ENCODE data around the gene TNNT1.

Gene TNNT1

DNA sequence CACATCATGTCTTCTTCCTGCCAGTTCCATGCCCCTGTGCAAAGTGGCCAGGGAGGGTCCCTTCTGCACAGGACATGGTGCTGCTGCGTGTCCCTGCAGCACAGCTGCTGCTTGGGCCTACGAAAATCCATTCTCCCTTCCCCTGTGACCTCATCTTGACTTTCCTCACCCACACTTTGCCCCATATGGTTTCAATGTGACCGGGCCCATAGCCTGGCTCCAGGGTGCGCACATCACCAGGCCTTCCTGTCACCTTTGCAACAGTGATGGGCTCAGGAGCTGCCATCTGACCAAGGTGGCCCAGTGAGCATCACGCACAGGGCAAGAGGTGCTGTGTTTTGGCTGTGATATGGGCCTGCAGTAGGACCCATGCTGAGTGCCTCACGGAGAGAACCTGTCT, 42.4 kb downstream of the TNNT1 start:
- no peak for DNase-seq

DNA sequence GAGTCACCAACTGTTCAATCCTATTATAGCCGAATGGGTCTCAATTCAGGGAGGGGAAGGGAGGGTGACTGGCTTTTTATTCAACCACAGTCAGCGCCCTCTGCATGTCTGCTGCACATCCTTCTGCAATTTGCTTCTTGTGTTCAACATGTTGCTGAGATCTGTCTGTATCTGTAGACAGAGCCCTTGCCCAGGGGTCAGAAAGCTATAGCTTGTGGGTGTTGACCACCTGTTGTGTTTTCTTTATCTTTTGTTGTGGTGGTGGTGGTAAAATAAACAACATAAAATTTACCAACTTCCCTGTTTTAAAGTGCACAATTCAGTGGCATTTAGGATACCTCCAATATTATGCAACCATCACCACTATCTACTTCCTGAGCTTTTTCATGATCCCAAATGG, 43.8 kb downstream of the TNNT1 start:
- no peak for DNase-seq

DNA sequence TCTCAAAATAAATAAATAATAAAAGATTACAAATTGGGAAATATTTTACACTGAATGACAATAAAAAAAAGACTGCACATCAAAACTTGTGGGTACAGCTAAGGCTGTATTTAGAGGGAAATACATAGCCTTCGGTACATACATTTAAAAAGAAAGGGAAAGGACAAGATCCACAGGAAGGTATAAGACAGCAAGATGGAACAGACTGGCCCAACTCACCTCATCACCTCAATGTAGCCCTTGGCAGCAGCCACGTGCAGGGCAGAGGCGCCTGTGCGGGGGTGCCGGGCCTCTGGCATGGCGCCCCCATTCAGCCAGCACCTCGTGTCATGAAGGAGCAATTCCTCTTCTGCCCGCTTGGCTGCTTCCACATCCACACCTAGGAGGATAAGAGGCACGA, 45.8 kb downstream of the TNNT1 start:
- DNase-seq = no peak

DNA sequence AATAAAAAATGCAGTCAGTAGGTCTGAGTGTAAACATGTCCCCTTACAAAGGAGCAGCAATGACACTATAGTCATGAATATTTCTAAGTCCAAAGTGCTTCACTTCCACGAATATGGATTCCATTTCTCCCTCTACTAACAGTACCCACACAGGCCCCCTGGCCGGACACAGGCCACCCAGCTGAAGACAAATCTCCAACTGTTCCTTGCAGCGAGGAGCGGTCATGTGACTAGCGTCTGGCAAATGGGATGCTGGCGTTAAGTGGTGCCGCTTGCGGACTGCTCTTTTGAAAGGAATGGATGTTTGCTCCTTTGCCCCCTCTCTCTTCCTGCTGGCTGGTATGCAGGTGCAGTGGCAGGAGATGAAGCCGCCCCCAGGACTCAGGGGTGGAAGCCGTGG, 47.7 kb downstream of the TNNT1 start:
- DNase-seq = no peak

DNA sequence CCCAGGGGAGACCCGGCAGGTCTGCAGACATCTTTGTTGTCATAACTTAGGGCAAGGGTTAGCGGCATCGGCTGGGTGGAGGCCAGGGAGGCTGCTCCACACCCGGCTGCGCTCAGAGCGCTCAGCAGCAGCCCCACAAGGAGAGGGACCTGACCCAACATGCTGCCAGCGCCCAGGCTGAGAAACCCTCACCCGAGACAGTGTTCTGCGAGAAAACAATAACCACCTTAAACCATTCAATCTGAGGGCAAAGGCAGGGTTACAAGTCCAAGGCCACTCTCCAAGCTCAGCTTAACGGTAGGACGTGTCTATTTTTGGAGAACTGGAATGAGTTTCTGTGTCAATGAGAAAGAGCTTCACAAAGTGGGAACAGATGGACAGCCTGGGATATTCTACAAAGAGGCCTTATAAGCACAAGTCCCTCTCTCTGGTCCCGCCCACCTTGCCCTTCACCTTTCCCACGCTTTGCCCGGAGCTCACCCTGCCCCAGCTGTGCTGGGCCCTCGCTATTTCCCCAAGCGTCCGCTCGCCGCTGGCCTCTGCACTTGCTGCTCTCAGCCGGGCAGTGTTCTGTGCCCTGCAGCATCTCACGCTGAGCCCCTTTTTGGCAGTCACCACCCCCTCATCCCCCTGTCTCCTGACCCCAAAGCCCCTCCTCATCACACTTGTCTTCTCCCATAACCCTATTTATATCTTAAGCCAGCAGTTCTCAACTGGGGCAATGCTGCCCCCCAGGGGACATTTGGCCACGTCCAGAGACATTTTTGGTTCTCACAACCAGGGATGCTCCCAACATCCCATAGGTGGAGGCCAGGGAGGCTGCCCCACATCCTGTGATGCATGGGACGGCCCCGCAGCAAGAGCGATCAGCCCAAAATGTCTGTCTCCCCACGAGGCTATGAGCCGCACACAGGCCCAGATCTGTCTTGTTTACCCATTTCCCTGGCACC, 49.2 kb downstream of the TNNT1 start:
- no peak for DNase-seq

DNA sequence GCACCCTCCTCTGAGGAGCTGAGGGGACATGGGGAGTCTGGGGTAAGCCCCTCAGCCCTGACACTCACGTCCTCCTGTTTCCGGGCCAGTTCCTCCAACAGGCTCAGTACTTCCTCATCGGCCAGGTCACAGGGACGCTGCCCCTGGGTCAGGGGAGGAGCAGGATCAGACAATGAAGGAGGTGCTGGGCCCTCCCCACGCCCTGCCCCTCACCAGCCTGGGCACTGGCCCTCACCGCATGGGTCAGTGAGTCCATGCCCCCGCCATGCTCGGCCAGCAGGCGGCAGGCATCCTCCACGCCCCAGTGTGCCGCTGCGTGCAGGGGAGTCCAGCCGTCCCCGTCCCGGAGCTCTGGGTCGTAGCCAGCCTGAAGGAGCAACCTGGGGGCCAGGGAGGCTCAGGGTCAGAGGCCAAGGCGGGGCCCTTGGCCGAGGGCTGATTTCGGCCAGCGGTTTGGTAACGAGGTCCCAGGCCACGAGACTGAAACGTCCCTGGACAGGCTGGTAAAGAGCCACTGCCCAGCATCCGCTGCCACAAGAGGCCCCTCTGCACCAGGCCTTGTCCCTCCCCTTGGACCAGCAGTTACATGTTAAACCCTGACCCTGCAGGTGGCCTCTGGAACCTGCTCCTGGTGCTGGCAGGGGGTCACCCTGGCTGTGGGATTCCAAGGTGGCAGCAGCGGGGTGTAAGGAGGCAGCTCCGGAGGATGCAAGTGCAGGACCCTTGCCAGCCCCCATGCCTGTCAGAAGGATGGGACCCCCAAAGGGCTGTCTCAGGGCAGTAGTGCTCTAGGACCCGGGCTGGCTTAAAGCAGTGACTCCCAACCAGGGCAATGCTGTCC, 50.1 kb downstream of the TNNT1 start:
- no peak for DNase-seq

DNA sequence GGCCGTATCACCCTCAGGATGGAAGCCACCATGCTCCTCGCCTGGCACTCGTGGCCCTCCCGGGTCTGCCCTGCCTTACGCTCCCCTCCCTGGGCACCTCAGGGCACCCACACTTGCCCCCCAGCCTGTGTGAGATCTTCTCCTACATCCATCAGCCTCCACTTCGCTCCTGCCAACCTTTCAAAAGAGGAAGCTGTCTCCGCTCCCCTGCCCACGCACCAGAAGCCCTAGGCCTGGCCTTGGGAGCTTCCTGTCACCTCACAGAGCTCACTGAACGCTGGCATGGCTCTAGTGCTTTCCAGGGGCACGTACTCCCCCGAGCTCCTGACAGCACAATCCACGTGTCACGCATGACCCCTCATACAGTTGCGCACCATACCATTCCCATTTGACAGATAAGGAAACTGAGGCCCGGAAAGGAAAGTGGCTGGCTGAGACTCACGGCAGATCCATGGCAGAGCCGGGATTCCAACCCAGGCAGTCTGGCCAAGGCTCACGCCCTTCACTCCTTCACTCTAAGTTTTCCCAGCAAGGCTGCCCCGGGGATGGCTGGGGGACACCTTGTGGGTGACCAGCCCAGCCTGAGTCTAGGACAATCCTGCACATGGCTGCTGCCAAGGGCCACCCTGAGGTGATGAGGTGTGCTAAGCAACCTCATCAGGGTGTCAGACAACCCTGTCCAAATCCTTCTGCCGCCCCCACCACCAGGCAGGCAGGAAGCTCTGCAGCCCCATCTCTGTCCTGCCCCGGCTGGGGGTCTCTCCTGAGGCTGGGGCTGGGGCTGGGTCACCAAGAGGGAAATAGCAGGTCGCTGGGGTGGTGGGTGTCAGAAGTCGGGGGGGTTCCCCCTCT, 50.9 kb downstream of the TNNT1 start:
- DNase-seq = no peak

DNA sequence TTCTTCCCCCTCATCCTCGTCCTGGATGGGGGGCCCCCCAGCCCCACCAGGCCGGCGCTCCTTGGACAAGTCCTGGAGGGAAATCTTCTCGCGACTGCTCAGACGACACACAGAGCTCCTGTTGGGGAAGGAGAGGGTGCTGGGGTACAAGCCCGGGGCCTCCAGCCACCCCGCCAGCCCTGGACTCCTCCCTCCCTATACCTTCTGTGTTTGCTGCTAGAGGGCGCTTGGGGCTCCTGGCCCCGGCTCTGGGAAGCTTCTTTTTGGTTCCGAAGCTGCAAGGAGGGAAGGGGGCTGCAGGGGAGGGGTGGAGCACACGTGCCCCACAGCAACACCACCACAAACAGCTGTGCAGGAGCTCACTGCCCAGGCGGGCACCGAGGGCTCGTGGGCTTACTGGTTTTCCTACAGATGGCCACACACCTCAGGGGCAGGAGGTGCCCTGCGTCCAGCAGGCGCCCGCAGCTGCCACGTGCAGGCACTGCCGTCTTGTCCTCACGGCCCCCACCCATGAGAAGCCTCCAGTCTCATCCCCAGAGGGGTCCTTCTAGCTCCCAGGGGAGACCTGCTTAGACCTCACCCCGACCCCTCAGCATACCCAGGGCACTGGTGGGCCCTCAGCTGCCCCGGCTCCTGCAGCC, 52.8 kb downstream of the TNNT1 start:
- DNase-seq = no peak

DNA sequence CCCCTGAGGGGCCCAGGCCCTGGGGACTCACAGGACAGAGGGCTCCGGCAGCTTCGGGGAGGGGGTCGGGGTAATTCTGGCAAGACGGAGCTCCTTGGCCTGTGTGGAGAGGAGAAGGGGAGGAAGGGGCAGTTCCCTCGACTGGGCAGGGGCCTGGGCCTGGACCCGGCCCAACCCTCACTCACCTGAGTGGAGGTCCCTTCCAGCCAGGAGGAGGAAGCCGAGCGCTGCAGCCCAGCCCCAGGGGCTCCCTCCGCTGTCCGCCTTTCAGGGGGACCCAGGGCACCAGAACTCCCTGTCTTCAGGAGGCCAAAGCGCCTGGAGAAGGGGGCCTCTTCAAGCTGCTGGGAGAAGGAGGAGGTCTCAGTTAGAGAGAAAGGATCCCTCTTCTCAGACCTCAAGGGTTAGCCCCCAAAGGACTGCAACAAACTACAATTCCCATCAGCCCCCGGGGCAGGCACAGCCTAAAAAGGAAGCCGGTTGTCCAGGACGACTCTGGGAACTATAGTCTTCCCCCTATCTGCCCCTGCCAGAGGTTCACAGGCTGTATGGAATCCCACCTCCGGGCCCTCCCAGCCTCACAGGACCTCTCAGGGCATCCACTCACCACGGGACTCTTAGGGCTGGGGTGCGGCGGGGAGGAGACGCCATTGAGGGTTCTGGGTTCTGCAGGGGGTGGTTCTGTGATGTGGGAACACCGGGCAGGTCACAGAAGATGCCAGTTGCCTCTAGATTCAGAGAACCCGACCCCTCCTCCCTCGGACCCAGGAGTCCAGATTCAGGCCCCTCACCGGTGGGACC, 53.5 kb downstream of the TNNT1 start:
- DNase-seq = no peak

DNA sequence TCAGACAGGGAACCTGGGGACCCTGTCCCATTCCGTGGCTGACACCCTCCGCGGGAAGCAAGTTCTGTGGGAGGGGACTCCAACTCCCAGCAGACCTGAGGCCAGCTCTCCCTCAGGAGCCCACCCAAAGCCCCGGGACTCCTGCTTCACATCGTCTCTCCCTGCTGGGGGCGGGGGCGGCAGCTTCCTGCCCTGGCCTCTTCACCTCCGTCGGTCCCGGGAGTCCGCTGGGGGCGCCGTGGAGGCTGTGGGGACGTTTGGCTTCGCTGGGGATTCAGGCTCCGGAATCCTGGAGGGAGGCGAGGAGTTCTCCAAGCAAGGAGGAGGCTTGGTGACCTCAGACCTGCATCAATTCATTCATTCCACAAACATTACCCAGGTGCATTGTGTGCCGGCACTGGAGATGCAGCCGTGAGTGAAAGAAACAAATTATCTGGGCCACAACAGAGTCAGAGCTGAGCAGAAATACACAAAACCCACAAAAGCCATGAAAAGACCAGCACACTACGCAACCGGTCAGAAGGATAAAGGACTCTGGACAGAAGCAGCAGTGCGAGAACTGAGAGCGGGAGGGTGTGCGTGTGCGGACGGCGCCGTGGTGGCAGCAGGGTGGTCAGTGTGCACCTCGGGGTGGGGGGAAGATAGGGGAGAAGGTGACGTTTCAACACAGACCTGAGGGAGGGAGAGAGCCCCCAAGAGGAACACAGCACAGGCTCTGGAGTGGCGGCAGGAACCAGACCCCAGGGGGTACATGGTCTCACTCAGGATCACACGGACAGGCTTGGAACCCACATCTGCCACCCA, 54.3 kb downstream of the TNNT1 start:
- DNase-seq = no peak

DNA sequence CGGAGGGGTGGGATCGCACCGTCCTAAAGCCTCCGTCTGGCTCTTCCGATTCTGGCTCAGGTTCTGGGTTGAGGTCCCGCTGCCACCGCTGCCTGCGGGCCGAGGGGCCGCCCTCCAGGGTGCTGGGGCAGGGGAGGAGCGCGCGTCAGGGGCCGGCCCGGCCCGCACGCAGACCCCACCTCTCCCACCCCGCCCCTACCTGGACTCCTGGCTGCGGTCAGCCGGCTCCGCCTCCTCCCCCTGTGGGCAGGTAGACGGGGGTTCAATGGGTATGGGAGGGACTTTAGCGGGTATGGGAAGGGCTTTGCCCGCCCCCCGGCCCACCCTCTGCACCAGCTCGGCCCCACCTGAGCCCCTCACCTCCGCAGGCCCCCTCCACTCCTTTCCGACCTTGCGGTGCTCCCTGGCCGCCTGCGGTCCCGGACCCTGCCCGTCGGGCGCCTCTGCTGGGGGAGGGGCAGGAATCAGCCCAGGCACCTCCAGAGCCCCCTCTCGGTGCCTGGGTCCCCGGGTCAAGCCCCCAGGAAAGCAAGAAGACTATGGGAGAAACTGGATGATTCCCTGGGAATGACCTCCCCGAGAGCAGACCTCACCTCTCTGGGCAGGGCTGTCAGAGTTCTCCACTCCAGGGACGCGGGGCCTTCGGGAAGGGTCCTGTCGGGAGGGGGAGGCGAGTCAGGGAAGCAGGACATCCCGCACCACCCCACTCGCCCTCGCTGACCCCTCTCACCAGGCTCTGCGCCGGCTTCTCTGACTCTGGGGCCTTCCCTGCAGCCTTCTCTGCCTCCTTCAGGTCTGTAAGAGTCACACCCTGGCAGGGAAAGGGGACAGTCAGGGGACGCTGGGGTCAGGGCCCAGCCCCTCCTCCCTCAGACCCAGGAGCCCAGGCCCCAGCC, 56.3 kb downstream of the TNNT1 start:
- DNase-seq = no peak

DNA sequence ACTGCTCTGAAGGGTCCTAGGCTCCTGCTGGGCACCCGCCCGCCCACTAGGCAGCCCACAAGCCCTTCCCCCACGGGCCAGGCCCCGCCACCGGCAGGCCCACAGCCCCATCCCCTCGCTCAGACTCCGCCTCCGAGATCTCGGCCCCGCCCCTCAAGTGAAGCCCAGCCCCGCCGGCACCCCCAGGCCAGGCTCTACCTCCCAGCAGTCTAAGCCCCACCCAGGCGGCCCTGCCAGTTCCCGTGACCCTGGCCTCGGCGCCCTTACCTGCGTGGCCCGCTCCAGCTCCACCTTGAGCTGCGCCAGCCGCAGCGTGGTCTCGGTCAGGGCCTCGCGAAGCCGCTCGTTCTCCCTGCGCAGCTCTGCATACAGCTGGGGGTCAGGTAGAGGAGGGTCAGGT, 57.1 kb downstream of the TNNT1 start:
- DNase-seq = no peak

DNA sequence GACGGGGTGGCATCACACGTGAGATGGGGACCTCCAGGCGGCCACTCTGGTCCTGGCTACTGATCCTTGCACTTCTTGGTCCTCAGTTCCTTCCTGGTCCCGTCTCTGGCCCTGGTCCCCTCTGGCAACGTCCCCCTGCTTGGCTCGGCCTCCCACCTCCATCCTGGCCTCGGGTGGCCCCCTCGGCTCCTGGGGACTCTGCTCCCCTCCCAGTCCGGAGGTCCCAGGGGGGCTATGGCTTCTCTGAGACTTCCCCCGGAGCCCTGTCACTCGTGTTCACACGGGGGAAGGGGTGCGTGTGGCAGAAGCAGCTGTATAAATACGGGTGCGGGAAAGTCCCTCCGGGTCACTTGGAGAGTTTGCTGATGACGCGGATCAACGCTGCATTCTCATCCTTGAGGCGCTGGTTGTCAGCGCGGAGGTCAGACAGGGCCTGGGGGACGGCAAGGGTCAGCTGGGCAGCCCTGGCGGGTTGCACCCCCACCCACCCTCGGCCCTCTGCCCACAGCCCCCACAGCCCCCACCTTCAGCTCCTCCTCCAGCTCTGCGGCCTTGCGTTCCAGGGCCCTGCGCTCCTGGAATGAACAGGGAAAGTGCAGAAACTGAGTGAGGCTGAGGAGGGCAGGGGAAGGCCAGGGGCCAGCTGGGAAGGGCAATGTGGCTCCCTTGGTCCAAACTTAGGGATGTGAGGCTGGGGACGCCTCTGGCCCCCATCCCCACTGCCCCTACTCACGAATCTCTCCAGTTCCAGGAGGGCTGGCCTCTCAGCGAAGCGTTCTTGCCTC, 57.7 kb downstream of the TNNT1 start:
- DNase-seq = no peak

DNA sequence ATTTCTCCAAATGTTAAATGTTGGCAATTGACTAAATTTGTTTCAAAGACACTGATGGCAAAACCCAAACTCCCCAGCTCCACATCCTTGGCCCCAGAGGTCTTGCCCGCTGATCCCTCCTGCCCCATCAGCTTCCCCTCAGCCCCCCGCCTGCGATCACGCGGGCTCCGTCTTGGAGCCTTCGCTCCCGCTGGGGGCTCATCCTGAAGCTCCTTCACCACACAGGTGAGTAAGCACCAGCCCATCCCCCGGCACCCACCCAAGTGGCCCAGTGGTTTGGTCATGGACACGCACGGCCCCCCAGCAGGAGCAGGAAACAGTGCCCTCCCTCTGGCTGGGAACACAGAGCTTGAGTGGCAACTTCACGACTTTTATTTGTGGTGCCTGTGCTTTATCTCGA, 58.4 kb downstream of the TNNT1 start:
- DNase-seq = no peak

DNA sequence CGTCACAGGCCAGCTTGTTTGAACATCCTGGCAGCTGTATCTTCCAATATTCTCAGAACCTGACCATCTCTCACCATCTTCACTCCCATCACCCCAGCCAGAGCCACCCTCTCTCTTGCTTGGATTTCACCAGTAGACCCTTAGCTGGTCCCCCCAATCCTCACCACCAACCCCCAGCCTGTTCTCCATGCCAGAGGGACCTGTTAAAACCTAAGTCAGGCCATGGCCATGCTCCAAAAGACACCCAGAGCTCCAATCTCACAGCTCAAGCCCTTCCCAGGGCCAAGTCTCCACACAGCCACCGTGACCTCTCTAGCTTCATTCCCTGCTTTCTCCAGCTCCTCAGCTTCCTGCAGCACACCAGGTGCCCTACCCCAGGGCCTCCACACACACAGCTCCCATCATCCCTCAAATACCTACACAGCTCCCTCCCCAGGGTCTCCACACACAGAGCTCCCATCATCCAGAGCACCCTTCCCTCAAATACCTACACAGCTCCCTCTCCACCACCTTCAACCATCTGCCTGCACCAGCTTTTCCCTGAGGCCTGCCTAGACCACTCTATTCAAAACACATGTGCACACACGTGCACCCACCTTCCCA, 59.6 kb downstream of the TNNT1 start:
- DNase-seq = no peak

DNA sequence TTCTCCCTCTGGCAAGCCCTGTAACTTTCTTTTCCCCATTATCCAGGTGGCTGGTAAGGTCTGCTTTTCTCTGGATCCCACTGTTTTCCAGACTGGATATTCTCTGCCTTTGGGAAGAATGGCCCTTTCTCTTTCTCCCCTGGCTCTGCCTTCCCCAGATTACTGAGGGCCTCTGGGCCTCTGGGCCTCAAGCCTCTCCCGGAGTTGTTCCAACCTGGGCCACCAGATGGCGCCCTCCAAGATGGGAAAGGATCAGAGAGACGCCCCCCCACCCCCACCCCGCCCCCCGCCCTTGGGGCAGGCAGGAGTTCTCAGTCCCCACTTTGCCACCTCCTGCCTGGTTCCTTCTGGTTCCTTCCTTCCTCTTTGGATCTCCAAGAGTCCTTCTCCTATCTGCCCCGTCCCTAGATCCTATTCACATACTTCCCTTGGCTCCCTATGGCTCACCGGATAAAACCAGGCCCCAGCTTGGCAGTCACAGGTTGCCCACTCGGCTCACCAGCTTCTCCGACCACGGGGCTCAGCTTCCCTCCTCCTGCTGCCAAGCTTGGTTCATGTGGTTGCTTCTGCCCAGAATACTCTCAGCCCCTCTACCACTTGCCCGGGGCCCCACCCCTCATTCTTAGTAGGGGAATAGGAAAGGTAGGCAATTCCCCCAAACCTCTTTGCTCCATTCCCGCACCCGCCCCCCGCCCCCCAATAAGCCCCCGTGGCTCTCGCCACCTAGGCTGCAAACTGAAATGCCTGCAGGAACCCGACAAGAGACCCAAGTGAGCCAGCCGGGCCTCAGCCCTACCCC, 60.3 kb downstream of the TNNT1 start:
- peak; percentile 48 for DNase-seq

DNA sequence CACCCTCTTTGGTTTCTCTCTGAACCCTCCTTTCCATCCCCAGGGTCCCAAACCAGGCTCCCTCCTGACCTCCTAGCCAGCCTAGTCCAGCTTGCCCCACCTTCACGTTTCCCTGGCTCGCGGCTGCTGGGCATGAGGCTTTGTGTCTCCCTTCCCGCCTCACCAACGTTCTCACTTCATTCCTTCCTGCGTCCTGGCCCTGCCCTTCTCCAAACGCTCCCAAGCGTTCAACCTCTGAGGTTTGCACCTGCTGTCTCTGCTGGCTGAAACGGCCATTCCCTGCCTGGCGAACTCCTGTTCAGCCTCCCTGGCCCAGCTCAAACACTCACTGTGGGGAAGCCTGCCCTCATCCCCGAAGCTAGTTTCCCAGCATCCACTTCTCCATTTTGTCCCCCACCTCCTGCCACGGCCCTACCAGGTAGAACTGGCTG, 61.0 kb downstream of the TNNT1 start:
- no peak for DNase-seq

DNA sequence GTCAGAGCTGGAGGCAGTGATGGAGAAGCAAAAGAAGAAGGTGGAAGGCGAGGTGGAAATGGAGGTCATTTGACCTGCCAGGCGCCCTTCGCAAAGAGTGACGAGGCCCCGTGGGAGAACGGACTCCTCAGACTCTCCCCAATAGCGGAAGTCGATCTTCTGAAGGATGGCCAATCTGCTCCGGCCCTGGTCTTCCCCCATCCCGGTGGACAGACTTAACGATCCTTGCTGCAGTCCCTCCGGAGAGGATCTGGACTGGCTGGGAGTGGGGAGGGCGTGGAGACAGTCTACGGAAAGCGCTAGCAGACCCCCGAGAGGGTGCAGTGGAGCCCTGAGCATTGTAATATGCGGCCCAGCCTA, 61.5 kb downstream of the TNNT1 start:
- no peak for DNase-seq

Data from NCI-H2029 (cell line).